Neural crest cell (in vitro differentiated cells): ENCODE data around the gene CDH13. TPM values are rescaled to one million over a fixed set of nuclear protein-coding genes. Genes with fewer than 3 reads are reported as not detected.

ENCODE experiments used
- DNase-seq: peaks from one replicate; pipeline ENCODE4 v3.0.0; 2021; ENCODE audit warnings: low read depth, mixed read lengths, low spot score
- H3K27ac Mint-ChIP-seq: one replicate; pipeline ENCODE4 v1.8.0; 2021; ENCODE audit warnings: mild to moderate bottlenecking, mixed read lengths; ENCODE audit not compliant: unreplicated experiment
- H3K27me3 Mint-ChIP-seq: 2 replicates; pipeline ENCODE4 v1.8.0; 2021; ENCODE audit warnings: low read depth, mild to moderate bottlenecking, mixed read lengths
- H3K36me3 Mint-ChIP-seq: 2 replicates; pipeline ENCODE4 v1.8.0; 2021; ENCODE audit warnings: low read depth, mild to moderate bottlenecking, mixed read lengths
- H3K4me1 Mint-ChIP-seq: 2 replicates; pipeline ENCODE4 v1.8.0; 2021; ENCODE audit warnings: mixed read lengths
- H3K4me3 Mint-ChIP-seq: one replicate; pipeline ENCODE4 v1.8.0; 2021; ENCODE audit warnings: mild to moderate bottlenecking, mixed read lengths
- H3K9me3 Mint-ChIP-seq: 2 replicates; pipeline ENCODE4 v1.8.0; 2021; ENCODE audit warnings: mixed read lengths
- CTCF ChIP-seq: fragments of 200-600 bp; sonication (generic); conservative IDR thresholded peaks from 2 replicates; pipeline ENCODE4 v1.5.0; 2021; ENCODE audit warnings: antibody characterized with exemption, mild to moderate bottlenecking
- total RNA-seq: library from RNA; stranded (reverse); gene quantifications from 2 replicates; pipeline ENCODE4 v1.2.1, GENCODE V29; 2021

CDH13 gene
- total RNA-seq, 1 donor from 2014 or later: 1.1 TPM

GRCh38 chr16:83839561-83839960 is 1212.8 kb downstream of the CDH13 start:
- no peak for DNase-seq
- no peak for TF ChIP-seq CTCF
- Mint-ChIP-seq H3K27ac (no peak overlapping the region), H3K36me3 (no peaks in the 10 kb centered on the region), H3K27me3 (no peaks in the 10 kb centered on the region), H3K9me3 (peaks cover 4% of the 10 kb centered on the region), H3K4me3 (no peak overlapping the region), H3K4me1 (peaks cover 53% of the 10 kb centered on the region)

- peaks cover 4% of the 10 kb centered on the region for H3K9me3 Mint-ChIP-seq
- H3K27ac Mint-ChIP-seq: no peak overlapping the region
- H3K4me1 Mint-ChIP-seq: peaks cover 48% of the 10 kb centered on the region
- no peaks in the 10 kb centered on the region for H3K36me3 Mint-ChIP-seq
- no peak for DNase-seq
- H3K27me3 Mint-ChIP-seq: no peaks in the 10 kb centered on the region
- TF ChIP-seq CTCF: no peak
- H3K4me3 Mint-ChIP-seq: no peak overlapping the region
Observed at GRCh38 chr16:83840060-83840617, 1213.4 kb downstream of the CDH13 start.

GRCh38 chr16:83842291-83842690 is 1215.5 kb downstream of the CDH13 start:
- H3K4me1 Mint-ChIP-seq: peaks cover 37% of the 10 kb centered on the region
- no peaks in the 10 kb centered on the region for H3K27me3 Mint-ChIP-seq
- TF ChIP-seq CTCF: no peak
- no peak overlapping the region for H3K4me3 Mint-ChIP-seq
- no peak for DNase-seq
- H3K9me3 Mint-ChIP-seq: peaks cover 4% of the 10 kb centered on the region
- no peak overlapping the region for H3K27ac Mint-ChIP-seq
- H3K36me3 Mint-ChIP-seq: no peaks in the 10 kb centered on the region

GRCh38 chr16:83842756-83843507 is 1216.2 kb downstream of the CDH13 start:
- Mint-ChIP-seq H3K4me3 (no peak overlapping the region), H3K36me3 (no peaks in the 10 kb centered on the region), H3K4me1 (peaks cover 43% of the 10 kb centered on the region), H3K9me3 (peaks cover 4% of the 10 kb centered on the region), H3K27ac (peak overlapping the region; percentile 37), H3K27me3 (no peaks in the 10 kb centered on the region)
- DNase-seq: no peak
- no peak for TF ChIP-seq CTCF

GRCh38 chr16:83843657-83844056 is 1216.9 kb downstream of the CDH13 start:
- no peak for DNase-seq
- H3K27ac Mint-ChIP-seq: peak overlapping the region; percentile 75

More at GRCh38 chr16:83843657-83844056, 1216.9 kb downstream of the CDH13 start:
- Mint-ChIP-seq H3K36me3 (no peaks in the 10 kb centered on the region), H3K4me3 (no peak overlapping the region), H3K27me3 (no peaks in the 10 kb centered on the region), H3K9me3 (peaks cover 4% of the 10 kb centered on the region), H3K4me1 (peaks cover 45% of the 10 kb centered on the region)
- TF ChIP-seq CTCF: no peak
